A673 (cell line): ENCODE measurements around the gene SIRPA. TPM values are rescaled to one million over a fixed set of nuclear protein-coding genes. Genes with fewer than 3 reads are reported as not detected.

Experiments used
- BruUV-seq: library from RNA; stranded (reverse); fragments of 400-500 nt; replicated peaks from 2 replicates; lab custom pipeline; 2021; lab: Mats Ljungman, UMichigan
- CTCF ChIA-PET: fragments of 300-600 bp; sonication (Branson Sonifier 250); formaldehyde crosslinking; loops from one replicate; lab custom pipeline; 2022; ENCODE audit warnings: antibody characterized with exemption; lab: Charles Lee
- POLR2A ChIA-PET: fragments of 300-600 bp; sonication (Branson Sonifier 250); formaldehyde crosslinking; loops from one replicate; lab custom pipeline; 2022; ENCODE audit warnings: antibody characterized with exemption; ENCODE audit not compliant: low non-redundant PET; lab: Charles Lee
- DNase-seq: peaks from one replicate; pipeline ENCODE4 v3.0.0-alpha.2; 2015; ENCODE audit warnings: low spot score
- H3K27ac ChIP-seq: fragments of 200-600 bp; sonication (generic); 2 replicates; pipeline ENCODE4 v1.5.1; 2016; ENCODE audit warnings: mixed run types, low read depth, mild to moderate bottlenecking, mixed read lengths, antibody characterized with exemption, low read length; ENCODE audit not compliant: poor library complexity, severe bottlenecking
- H3K27me3 ChIP-seq: fragments of 200-600 bp; sonication (generic); replicated peaks from 2 replicates; pipeline ENCODE4 v1.6.1; 2017; ENCODE audit warnings: mixed run types, low read depth, mild to moderate bottlenecking, mixed read lengths, antibody characterized with exemption, low read length; ENCODE audit not compliant: insufficient read depth, poor library complexity
- H3K36me3 ChIP-seq: fragments of 200-600 bp; sonication (generic); 2 replicates; pipeline ENCODE4 v1.6.1; 2016; ENCODE audit warnings: mixed run types, mild to moderate bottlenecking, mixed read lengths, antibody characterized with exemption, low read length; ENCODE audit not compliant: insufficient read depth, poor library complexity, severe bottlenecking
- H3K4me1 ChIP-seq: fragments of 200-600 bp; sonication (generic); 2 replicates; pipeline ENCODE4 v1.6.1; 2017; ENCODE audit warnings: mixed run types, mild to moderate bottlenecking, mixed read lengths, antibody characterized with exemption, low read length; ENCODE audit not compliant: insufficient read depth, poor library complexity, severe bottlenecking
- H3K4me3 ChIP-seq: fragments of 200-600 bp; sonication (generic); 2 replicates; pipeline ENCODE4 v1.5.1; 2016; ENCODE audit warnings: low read depth, mixed run types, mild to moderate bottlenecking, mixed read lengths, low read length; ENCODE audit not compliant: poor library complexity, severe bottlenecking
- H3K9me3 ChIP-seq: fragments of 200-600 bp; sonication (generic); 2 replicates; pipeline ENCODE4 v1.6.1; 2016; ENCODE audit warnings: mixed run types, low read depth, mild to moderate bottlenecking, mixed read lengths, antibody characterized with exemption, low read length; ENCODE audit not compliant: poor library complexity, severe bottlenecking
- EZH2 ChIP-seq: fragments of 200-600 bp; sonication (generic); IDR thresholded peaks from 2 replicates; pipeline ENCODE4 v1.6.1; 2017; ENCODE audit warnings: borderline replicate concordance, low read depth, mild to moderate bottlenecking, mixed read lengths, antibody characterized with exemption, low read length; ENCODE audit not compliant: poor library complexity, severe bottlenecking
- intact Hi-C: fragments of 100-400 bp; cut with micrococcal nuclease; formaldehyde crosslinking; loops from one replicate; pipeline ENCODE4 v1.10.0; 2022; ENCODE audit not compliant: unreplicated experiment
- total RNA-seq: library from RNA; stranded (reverse); gene quantifications from 2 replicates; pipeline ENCODE4 v1.2.3, GENCODE V29; 2021
- TF ChIP-seq, protein P1 (sequence below): fragments of 300-800, 200-600 bp; sonication (generic); conservative IDR thresholded peaks from 2 replicates; pipeline ENCODE4 v1.5.1; 2017; ENCODE audit warnings: low read depth, mild to moderate bottlenecking, antibody characterized with exemption, low read length, moderate library complexity, mixed read lengths

The SIRPA gene
- total RNA-seq, 1 experiment from 2014 or later: 81.0 TPM

DNA sequence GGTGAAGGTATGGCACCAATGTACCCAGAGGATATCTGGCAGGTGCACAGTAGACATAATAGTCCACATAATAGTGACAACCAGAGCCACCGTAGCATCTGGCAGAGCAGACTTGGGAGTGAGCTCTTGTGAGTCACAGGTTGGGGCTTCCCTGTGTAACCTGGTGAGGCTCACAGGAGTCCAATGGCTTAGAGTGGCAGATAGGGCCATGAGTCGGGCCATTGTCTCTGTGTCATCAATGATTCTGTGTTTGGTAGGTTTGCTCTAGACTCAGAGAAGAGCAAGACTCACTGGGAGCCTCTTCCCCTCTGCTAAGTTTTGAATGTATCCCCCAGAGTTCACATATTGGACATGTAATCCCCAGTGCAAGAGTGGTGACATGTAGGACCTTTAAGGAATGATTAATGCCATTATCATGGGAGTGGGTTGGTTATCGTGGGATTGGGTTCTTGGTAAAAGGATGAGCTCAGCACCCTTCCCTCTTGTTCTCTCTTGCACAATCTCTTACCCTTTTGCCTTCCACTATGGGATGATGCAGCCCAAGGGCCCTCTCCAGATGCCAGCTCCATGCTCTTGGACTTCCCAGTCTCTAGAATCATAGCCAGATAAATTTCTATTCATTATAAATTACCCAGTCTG is 22.6 kb upstream of the SIRPA start:
- Histone ChIP-seq H3K27me3 (no peaks in the 10 kb centered on the region), H3K36me3 (no peaks in the 10 kb centered on the region), H3K4me1 (peaks cover 3% of the 10 kb centered on the region), H3K27ac (no peak overlapping the region), H3K4me3 (no peak overlapping the region), H3K9me3 (no peaks in the 10 kb centered on the region)
- TF ChIP-seq, protein P1, sequence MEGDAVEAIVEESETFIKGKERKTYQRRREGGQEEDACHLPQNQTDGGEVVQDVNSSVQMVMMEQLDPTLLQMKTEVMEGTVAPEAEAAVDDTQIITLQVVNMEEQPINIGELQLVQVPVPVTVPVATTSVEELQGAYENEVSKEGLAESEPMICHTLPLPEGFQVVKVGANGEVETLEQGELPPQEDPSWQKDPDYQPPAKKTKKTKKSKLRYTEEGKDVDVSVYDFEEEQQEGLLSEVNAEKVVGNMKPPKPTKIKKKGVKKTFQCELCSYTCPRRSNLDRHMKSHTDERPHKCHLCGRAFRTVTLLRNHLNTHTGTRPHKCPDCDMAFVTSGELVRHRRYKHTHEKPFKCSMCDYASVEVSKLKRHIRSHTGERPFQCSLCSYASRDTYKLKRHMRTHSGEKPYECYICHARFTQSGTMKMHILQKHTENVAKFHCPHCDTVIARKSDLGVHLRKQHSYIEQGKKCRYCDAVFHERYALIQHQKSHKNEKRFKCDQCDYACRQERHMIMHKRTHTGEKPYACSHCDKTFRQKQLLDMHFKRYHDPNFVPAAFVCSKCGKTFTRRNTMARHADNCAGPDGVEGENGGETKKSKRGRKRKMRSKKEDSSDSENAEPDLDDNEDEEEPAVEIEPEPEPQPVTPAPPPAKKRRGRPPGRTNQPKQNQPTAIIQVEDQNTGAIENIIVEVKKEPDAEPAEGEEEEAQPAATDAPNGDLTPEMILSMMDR: no peak
- no peak for TF ChIP-seq EZH2
- BruUV-seq: no TSS peak
- DNase-seq: no peak
- intact Hi-C loops: no loop called here
- CTCF ChIA-PET: interaction anchor here (0.7 kb wide), 1 partner anchor 71 kb away, joined by 3 read pairs; no protein-coding TSS in a partner anchor
- POLR2A ChIA-PET: interaction anchor here (0.7 kb wide), 1 partner anchor 27 kb away, joined by 4 read pairs; no protein-coding TSS in a partner anchor

DNA sequence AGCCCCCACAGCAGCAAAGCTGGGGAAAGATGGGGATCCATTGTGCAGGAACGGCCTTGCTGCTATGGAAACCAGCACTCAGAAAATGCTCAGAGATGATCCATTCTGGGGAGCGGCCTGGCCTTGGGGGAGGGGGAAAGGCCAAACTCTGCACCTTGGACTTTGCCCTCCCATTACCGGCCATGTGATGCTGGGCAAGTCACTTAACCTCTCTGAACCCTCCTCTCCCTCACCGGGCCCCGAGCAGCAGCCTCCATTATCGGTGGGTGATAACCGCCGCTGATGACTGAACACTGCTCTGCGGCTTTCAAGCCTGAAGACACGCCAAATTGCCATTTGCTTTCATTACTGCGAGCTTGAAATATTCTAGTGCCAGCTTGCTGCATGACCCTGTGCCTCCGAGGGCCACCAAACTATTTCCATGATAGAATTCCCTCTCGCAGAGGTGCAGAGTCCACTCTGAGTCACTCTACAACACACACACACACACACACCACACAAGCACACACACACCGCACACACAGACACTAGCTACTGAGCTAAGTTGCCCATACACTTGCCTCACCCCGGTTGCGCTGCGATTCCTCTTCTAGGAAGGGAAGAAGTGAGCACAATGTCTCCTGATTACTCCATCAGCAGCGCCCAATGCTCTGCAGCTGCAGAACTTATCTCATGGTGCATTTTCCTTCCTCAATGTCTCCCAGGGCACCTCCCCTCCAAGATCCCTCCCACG is 20.6 kb upstream of the SIRPA start:
- no TSS peak for BruUV-seq
- ChIA-PET POLR2A (no interaction called here), CTCF (no interaction called here)
- H3K27me3 ChIP-seq: no peaks in the 10 kb centered on the region
- intact Hi-C loops: no loop called here
- TF ChIP-seq, protein P1: no peak
- TF ChIP-seq EZH2: no peak
- H3K4me1 ChIP-seq: no peaks in the 10 kb centered on the region
- no peak overlapping the region for H3K4me3 ChIP-seq
- no peak overlapping the region for H3K27ac ChIP-seq
- H3K9me3 ChIP-seq: no peaks in the 10 kb centered on the region
- no peaks in the 10 kb centered on the region for H3K36me3 ChIP-seq
- DNase-seq: no peak

DNA sequence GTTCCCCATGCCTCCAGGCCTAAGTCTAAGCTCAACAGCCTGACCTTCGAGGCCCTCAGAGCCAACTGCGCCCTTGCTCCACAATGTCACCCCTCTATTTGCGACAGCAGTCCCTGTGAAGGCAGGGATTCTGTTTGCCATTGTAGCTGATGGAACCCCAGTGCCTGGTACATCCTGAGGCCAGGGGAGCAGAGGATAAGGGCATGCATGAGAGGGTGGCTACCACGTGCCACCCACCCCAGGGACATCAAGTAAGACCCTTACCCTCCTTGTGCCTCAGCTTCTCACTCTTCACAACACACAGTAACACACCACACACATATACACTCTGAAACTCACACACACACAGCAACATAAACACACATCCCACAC is 20.0 kb upstream of the SIRPA start:
- Histone ChIP-seq H3K9me3 (no peaks in the 10 kb centered on the region), H3K27me3 (no peaks in the 10 kb centered on the region), H3K4me1 (no peaks in the 10 kb centered on the region), H3K4me3 (no peak overlapping the region), H3K27ac (no peak overlapping the region), H3K36me3 (no peaks in the 10 kb centered on the region)
- TF ChIP-seq, protein P1: no peak
- no peak for TF ChIP-seq EZH2
- ChIA-PET POLR2A (no interaction called here), CTCF (no interaction called here)
- BruUV-seq: no TSS peak
- intact Hi-C loops: no loop called here
- DNase-seq: no peak
